ENCODE measurements around the gene SRP14.
A peak's percentile ranks its signal among the peaks of the same experiment; 100 is the strongest.
"Not testable (repeated sequence)": the region's sequence is repeated elsewhere in the genome, so short reads cannot be mapped to it uniquely, and the experiment has no call there.

SRP14 gene, protein sequence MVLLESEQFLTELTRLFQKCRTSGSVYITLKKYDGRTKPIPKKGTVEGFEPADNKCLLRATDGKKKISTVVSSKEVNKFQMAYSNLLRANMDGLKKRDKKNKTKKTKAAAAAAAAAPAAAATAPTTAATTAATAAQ

DNA sequence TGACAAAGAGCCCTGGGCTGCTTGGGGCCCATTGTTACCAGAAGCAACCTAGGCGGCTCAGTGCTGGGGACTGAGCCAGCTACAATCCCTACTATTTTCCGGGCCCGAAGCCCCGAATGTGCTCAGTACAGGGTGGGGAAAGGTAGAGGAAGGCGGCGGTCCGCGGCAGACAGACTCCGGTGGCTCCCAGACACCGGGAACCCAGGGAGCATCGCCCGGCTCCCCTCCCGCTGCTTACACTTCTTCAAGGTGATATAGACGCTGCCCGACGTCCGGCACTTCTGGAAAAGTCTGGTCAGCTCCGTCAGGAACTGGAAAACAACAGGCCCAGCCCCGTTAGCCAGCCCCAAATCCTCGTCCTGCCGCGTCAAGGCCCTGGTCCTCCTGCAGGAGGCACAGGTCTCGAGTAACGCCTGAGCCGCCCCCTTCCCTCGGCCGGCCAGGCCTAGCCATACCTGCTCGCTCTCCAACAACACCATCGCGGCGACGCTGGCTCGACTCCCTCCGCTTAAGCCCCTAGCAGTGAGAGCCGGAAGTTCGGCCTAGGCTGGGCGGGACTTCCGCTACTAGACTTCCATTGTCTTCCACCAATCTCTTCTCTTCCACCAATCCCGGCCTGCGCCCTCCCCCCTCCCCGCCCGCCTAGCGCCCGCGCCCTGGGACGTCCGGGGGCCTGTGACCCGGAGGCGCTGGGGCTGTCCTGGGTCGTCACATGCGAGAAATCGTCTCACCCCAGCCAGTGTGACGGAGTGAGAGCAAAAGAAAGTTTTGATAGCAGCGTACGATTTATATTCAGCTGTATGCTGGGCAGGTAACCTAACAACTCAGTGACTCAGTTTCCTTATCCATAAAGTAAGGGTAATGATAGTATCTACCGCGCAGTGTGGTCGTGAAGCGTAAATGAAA lies at the start of gene SRP14:
Gene SRP14 (minus strand): TSS at position 544 of the 906 bp plus-strand sequence. CDS start 65 bp downstream, at position 479.
- DNase-seq, result peak; percentile 97

- no peak for DNase-seq
Observed at GRCh38 chr15:40087991-40088928, 49.3 kb upstream of the SRP14 start.

DNA sequence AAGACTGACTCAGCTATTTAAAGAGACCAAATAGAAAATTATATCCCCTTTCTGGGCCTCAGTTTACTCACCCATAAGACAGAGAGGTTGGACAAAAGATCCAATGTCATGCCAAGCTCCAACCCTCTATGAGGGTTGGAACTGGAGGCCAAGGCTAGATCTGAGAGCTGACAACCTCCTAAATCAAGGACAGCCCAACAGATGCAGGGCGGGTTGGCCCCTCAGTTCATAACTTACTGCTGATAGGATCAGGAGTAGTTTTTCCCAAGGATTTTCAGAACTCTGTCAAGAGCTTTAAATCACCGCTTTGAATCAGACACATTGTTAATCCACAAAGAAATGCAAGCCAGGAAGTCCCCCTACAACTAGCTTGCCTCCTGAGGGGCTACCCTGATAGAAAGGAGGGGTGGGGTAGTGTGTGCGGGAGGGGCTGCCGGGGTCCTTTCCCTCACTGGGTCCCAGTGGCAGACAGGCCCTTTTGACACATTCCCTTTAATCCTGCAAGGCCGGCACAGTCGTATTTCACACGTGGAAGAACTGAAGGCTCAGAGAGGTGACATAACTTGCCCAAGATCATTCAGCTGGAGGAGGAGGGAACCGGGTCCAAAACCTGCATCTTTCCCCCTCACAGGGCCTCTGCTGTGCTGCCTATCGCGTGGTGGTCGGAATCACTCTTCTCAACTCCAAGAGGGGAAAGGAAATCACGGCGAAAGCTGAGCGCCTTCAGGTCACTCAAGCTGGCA lies 48.3 kb upstream of the SRP14 start:
- DNase-seq, result no peak

DNA sequence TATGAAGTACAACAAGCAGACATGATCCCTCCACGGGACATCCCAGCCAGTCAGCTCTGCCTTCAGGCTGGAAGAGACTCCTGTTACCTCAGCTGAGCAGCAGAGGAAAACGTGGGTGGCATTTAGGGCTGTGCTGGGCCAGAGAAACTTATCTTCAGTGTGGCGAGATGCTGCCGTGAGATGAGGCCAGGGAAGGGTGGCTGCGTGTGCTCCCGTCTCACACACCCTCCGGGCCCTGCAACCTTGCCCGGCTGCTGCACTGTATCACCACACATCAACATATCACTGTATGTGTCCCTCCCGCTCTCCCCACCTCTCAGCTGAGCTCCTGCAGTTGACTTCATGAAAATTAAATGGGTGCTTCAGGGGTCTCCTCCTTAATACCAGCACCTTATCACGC lies 46.3 kb upstream of the SRP14 start:
- no peak for DNase-seq

DNA sequence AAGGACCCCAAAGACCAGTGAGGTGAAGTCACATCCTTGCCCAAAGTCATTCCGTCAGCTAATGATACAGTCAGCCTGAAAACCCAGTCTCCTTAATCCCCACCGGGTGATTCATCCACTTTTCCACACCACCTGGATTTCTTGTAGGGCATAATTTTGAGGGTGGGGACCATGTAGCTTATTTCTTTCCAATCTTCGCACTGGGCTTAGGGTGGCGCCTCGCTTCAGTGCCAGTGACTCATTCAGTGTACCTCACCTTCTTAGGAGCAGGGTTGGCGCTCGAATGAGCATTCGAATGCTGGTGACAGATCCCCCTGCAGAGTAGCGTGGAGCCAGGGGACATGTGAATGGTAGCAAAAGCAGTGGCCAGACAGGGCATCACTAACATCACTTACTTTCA lies 45.7 kb upstream of the SRP14 start:
- DNase-seq, result peak; percentile 29

DNA sequence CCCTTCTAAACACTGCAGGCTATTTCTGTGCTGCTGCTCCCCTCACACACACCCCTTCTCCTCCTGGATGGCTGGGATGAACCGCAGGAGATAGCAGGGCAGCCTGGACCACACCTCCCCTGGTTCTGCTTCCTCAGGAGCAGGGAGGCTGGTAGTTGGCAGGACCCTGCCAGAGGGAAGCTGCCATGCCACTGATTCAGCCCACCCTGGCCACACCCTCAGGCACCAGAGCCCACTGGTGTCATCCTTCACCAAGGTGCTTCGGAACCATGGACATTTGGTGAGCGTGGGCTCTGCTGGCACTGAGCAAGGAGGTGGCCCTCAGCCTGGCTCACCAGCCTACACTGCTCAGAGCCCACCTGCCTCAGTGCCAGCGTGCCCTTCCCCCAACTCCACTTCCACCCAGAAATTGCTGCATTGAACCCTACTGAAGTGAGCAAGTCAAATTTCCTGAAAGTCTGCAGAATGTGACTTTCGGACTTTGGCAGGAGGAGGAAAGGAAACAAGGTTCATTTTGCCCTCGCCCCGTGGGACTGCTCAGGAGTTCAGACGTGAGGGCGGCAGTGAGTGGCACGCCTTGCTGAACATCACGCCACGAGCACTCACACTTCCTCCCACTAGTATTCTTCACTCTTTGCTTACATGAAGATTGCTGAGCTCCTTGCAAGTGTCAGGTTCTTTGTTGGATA lies 43.4 kb upstream of the SRP14 start:
- DNase-seq, result no peak

DNA sequence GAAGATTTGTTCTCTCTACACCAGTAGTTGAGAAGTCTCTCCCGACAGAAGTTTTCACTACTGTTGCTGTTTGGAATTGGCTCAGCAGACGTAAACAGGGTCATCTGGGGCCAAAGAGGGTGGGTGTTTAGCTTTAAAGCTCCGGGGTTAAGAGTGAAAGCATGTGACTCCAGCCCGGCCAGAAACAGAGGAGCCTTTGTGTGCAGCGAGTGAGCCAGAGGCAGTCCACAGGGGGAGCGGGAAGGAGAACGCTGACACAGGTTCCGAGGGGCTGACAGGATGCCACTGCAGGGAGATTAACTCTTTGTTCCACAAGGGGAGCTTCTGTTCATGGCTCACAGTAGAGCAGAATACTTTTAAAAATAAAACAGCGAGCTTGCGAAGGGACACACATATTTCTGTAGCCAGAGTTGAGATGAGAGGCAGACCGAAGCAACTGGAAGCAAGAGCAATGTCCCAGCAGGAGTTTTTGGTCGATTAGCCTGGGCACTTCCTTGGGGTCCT lies 42.8 kb upstream of the SRP14 start:
- DNase-seq, result peak; percentile 63

DNA sequence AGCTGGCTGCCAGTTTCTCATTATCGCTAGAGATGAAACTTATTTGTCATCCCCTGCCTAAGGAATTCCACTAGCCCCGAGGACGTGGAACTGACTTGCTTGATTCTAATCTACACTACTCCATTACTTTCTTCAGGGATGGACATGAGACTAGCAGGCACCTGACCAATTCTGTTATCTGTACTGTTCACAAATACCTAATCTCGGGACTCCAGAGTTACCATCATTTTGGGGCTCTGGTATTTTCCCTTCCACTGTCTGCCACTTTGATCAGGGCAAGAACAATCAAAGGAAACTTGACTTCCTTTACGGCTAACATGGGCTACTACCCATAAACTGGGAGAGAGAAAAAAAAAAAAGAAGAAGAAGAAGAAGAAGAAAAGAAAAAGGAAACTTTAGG lies 41.9 kb upstream of the SRP14 start:
- no peak for DNase-seq

DNA sequence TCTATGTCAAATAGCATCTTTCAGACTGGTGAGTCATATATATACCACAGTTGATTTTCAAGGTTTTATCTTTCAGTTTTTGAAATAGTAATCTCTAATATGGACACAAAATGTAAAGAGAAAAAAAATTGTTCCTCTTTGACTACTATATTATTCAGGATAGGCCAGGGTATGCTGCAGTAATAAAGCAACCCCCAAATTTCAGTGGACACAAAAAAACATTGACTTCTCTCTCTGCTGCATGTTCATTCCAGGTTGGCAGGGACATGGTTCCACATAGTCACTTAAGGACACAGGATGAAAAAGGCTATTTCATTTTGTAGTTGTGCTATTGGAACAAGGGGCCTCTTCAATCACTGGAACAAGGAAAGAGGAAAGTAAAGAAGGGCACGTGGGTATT lies 41.1 kb upstream of the SRP14 start:
- no peak for DNase-seq

DNA sequence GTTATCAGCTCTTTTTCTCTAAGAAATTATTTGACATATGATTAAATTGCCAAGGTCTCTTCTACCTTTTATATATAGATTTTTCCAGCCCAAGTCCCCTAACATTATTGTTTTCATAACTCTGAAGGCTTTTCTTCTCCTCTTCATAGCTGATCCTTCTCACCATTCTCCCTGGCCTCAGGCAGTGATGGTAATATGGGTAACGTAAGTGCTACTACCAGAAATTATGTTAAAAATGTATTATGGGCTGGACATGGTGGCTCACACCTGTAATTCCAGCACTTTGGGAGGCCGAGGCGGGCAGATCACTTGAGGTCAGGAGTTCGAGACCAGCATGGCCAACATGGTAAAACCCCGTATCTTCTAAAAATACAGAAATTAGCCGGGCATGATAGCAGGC lies 40.5 kb upstream of the SRP14 start:
- DNase-seq, result no peak

GRCh38 chr15:40075298-40076044 lies 36.5 kb upstream of the SRP14 start:
- DNase-seq, result peak; percentile 91

DNA sequence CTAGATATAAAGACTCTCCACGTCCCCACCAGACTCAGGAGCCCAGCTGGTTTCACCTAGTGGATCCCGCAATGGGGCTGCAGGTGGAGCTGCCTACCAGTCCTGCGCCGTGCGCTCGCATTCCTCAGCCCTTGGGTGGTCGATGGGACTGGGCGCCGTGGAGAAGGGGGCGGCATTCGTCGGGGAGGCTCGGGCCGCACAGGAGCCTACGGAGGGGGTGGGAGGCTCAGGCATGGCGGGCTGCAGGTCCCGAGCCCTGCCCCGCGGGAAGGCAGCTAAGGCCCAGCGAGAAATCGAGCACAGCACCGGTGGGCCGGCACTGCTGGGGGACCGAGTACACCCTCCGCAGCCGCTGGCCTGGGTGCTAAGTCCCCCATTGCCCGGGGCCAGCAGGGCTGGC lies 35.7 kb upstream of the SRP14 start:
- DNase-seq, result not testable (repeated sequence)

- not testable (repeated sequence) for DNase-seq
Observed at GRCh38 chr15:40073716-40074490, 34.9 kb upstream of the SRP14 start.

DNA sequence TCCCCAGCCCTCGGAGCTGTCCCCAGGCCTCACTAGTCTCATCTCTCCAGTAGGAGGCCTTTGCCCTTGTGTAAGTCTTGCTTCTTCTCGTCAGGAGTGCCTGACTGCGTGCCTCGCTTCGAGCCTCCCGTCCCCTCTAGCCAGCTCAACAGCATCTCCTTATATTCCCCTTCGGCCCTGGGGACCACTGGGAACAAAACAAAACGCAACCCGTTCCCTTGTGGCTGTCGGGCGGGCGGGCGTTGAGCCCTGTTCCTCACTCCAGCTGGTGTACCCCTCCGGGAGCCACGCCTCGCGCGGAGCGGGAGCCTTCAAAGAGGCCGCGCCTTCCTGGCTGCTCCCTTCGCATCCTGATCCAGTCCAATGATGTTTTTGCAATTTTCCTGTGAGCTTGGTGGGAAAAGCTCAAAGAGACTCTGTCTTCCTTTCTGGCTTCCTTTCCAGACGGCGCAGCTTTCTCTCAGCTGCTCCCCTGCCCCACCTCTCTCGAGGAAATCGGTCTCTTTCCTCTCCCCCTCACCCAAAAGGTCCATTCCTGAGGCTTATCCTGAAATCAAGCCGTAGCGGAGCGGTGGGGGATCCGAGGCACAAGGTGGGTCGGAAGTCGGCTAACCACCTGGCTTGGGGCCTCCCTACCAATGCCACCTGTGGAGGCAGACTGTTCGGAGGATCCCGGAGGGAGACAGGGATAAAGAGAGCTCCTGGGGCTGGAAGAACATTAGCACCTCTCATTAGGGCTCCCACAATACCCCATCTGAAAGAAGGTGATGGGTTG lies 33.4 kb upstream of the SRP14 start:
- no peak for DNase-seq

DNA sequence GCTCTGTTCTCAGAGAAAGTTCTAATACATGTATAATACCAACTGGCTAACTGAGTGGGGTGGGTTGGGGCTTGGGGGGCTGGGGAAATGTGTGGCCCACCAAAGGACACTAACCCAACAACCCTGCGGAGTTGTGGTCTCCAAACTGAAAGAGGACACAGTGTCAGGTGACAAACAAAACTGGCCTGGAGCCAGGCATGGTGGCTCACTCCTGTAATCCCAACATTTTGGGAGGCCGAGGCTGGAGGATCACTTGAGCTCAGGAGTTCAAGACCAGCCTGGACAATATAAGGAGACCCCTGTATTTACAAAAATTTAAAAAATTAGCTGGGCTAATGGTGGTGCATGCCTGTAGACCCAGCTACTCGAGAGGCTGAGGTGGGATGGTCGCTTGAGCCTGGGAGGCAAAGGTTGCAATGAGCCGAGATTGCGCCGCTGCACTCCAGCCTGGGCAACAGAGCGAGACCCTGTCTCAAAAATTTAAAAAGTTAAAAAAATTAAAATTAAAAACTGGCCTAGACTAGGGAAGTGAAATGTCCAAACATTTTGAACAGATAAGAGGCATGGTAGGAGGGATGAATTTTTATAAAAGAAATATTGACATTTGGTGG lies 31.7 kb upstream of the SRP14 start:
- no peak for DNase-seq

DNA sequence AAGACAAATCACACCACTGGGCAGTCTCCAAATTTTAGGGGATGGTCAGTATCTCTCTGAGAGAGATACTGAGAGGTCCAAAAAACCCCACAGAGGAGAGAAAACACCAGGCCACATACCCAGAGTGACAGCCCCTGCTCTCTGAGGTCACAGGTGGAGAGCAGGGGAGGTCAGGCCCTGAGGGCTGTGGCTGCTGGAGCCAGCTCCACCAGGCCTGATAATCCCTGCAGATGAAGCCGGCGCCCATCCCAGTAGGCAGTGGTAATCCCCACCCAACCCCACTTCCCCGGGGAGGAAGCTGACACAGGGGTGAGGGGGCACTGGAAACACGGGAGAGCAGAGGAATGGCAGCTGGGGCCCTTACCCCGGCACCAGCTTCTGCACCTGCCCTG lies 31.2 kb upstream of the SRP14 start:
- peak; percentile 50 for DNase-seq

DNA sequence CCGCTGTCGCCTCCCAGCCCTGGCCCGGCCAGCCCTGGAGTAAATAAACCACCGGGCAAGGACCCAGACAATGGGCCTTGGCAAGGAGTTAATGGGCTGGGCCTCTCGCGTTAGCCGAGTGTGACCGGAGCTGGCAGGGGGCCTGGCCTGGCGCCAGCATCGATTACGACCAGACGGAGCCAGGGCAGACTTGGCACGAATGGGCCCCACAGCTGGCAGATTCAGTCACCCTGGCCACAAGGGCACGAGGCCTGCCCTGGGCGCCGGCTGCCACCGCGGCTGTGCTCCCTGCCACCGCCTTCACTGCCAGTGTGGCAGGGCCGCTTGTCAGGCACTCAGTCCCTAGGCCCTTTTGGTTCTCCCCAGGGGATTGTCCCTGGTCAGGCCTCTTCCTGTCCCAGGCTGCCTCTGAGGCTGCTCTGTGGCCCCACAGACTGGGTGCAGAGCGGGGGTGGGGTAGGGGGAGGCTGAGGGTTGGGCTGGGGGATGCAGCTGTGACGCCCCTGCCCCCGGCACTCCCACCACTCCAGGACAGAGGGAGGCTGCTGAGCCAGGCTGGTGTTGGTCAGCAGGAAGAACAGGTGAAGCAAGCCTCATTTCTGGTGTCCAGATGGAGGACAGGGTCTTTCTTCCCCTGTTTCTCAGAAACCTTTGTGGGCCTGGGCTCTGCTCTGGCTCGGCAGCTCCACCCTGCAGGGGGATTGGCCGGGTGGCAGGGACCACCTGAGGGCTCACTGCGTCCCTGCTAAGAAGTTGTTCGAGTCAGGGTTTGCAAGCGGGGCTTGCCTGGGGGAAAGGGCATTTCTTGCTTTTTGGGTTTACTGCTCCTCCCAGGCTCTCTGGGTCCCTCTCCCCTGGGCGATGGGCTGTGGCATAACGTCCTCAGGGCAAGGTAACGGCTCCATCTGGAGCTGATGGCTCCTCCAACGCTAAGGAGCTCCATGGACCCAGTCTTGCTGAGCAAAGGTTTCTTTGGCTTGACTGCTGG lies 30.5 kb upstream of the SRP14 start:
- DNase-seq, result peak; percentile 100

Data from NCI-H69 (cell line).